Prostate gland (tissue), 2 donors: ENCODE results near the gene KCNJ3.

Experiments used
- POLR2A ChIP-seq: fragments of 450-650 bp; IDR thresholded peaks from one replicate; pipeline ENCODE4 v1.6.1; 2016; ENCODE audit warnings: antibody characterized with exemption, mild to moderate bottlenecking
- POLR2AphosphoS5 ChIP-seq: sonication (generic); formaldehyde crosslinking; IDR thresholded peaks from one replicate; pipeline ENCODE4 v1.6.1; 2017; ENCODE audit warnings: antibody characterized with exemption
- TF ChIP-seq, protein P1 (sequence below), 4 experiments: fragments of 200-600 bp in 2 of 4; fragments of 450-650 bp in 2 of 4; sonication (generic) in 2 of 4; IDR thresholded peaks; 1 replicate in 3 of 4; 2 replicates in 1 of 4; pipeline ENCODE4 v1.5.1; 2016 to 2019; ENCODE audit warnings: antibody characterized with exemption in 4 of 4, mild to moderate bottlenecking in 2 of 4, moderate library complexity in 2 of 4

DNA sequence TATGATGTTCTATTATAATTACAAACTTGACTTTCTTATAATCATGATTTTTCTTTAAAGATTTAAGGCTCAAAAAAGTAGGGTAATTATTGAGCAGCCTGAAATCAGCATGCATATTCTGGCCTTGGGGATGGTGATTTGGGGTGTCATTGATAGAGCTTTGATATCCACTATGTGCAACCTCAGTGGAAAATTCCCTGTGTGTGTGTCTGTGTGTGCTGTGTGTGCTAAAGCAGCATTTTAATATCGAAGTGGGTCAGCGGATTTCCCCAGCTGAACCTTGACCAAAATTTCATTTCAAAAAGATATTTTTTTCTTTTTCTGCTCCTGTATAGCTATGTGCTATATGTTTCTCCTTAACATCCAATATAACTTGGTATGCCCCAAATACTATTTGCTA is 11.6 kb downstream of the KCNJ3 start:
- TF ChIP-seq, protein P1, sequence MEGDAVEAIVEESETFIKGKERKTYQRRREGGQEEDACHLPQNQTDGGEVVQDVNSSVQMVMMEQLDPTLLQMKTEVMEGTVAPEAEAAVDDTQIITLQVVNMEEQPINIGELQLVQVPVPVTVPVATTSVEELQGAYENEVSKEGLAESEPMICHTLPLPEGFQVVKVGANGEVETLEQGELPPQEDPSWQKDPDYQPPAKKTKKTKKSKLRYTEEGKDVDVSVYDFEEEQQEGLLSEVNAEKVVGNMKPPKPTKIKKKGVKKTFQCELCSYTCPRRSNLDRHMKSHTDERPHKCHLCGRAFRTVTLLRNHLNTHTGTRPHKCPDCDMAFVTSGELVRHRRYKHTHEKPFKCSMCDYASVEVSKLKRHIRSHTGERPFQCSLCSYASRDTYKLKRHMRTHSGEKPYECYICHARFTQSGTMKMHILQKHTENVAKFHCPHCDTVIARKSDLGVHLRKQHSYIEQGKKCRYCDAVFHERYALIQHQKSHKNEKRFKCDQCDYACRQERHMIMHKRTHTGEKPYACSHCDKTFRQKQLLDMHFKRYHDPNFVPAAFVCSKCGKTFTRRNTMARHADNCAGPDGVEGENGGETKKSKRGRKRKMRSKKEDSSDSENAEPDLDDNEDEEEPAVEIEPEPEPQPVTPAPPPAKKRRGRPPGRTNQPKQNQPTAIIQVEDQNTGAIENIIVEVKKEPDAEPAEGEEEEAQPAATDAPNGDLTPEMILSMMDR (IDR thresholded peaks at IDR 0.05), result no peak
- TF ChIP-seq POLR2A (no peak), POLR2AphosphoS5 (no peak)
